SK-N-MC (cell line): Measurements from ENCODE around the gene CYP20A1.
"Not testable (repeated sequence)": the region's sequence is repeated elsewhere in the genome, so short reads cannot be mapped to it uniquely, and the experiment has no call there.

Source experiments
- DNase-seq: peaks from one replicate; pipeline ENCODE4 v3.0.0-alpha.2; 2011; ENCODE audit warnings: low read depth, low spot score
- H3K27ac ChIP-seq: fragments of 200-600 bp; sonication (generic); 2 replicates; pipeline ENCODE4 v1.5.1; 2016; ENCODE audit warnings: mixed run types
- H3K36me3 ChIP-seq: fragments of 200-600 bp; sonication (generic); 2 replicates; pipeline ENCODE4 v1.6.1; 2017; ENCODE audit warnings: antibody characterized with exemption, low read length, mixed read lengths; ENCODE audit not compliant: insufficient read depth
- H3K4me3 ChIP-seq: fragments of 200-600 bp; sonication (generic); 2 replicates; pipeline ENCODE4 v1.5.1; 2016
- H3K9ac ChIP-seq: fragments of 200-600 bp; sonication (generic); 2 replicates; pipeline ENCODE4 v1.8.0; 2017; ENCODE audit warnings: mixed run types, mixed read lengths; ENCODE audit not compliant: insufficient read length
- H3K9me3 ChIP-seq: fragments of 200-600 bp; sonication (generic); 2 replicates; pipeline ENCODE4 v1.6.1; 2017; ENCODE audit warnings: low read depth, mild to moderate bottlenecking, antibody characterized with exemption, low read length, moderate library complexity, mixed read lengths
- EZH2 ChIP-seq: fragments of 200-600 bp; sonication (generic); IDR thresholded peaks from one replicate; pipeline ENCODE4 v1.6.1; 2017; ENCODE audit warnings: antibody characterized with exemption
- FOXP2 ChIP-seq: optimal IDR thresholded peaks from 2 replicates; pipeline ENCODE3; 2011; ENCODE audit warnings: mild to moderate bottlenecking, moderate library complexity; ENCODE audit not compliant: insufficient read depth; ENCODE audit errors: extremely low read length, control extremely low read depth
- POLR2AphosphoS5 ChIP-seq: IDR thresholded peaks from 2 replicates; pipeline ENCODE4 v1.6.1; 2012; ENCODE audit warnings: mild to moderate bottlenecking, low read depth, low read length, borderline replicate concordance

CYP20A1 gene

DNA sequence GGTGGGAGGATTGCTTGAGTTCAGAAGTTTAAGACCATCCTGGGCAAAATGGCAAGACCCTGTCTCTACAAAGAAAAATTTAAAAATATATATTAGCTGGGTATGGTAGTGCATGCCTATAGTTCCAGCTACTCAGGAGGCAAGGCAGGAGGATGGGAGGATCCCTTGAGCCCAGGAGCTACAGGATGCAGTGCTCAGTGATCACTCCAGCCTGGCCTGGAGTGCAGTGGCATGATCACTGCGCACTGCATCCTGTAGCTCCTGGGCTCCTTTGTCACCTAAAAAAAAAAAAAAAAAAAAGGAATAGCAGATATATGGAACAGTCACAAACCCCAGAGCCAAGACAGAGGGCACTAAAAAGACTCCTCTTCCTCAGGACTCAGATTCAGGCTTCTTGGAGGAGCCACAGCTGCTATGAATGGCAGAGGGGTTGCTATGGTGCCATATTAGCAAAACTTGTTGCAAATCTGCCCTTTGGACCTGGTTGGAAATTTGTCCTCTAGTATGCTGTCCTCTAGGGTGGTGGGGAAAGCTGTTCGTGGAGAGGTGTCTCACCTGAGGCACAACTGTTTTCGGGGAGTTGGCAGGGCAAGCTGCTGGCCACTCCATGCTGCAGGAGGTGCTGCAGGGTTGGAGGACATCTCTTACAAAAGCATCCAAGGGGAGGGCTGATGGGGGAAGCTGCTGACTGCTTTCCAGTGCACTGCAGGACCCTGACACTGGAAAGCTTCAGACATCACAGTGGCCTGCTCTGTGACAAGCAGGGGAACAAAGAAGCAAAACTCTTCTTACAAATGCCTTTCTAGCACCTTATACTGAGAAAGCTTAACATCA lies 22.7 kb downstream of the CYP20A1 start:
- no peak for TF ChIP-seq EZH2
- no peak for TF ChIP-seq POLR2AphosphoS5
- no peak for TF ChIP-seq FOXP2
- no peaks in the 10 kb centered on the region for H3K9me3 ChIP-seq
- no peak overlapping the region for H3K9ac ChIP-seq
- H3K36me3 ChIP-seq, result peaks cover 2% of the 10 kb centered on the region; the same call in 1 of the 2 replicates
- H3K4me3 ChIP-seq, result no peak overlapping the region
- DNase-seq, result no peak
- no peak overlapping the region for H3K27ac ChIP-seq

DNA sequence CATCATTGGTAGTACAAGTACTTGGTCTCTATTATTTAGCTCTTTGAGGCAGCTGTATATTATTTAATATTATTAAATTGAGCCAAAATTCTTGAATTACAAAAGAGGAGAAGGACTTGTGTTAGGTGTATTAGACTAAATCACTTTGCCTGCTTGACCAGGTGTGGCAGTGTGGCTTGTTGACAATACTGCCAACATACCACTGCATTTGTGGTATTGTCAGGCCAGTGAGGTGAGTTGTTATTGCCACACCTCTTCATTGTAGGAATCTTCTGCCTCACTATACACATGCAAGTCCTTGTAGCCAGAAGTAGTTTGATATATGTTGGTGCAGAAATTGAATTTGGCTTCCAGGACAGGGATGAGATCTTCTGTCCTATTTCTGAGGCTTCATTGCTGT lies 40.5 kb downstream of the CYP20A1 start:
- no peak overlapping the region for H3K27ac ChIP-seq
- DNase-seq, result no peak
- H3K36me3 ChIP-seq, result peaks cover 22% of the 10 kb centered on the region; the same call in 1 of the 2 replicates
- no peak overlapping the region for H3K4me3 ChIP-seq
- H3K9ac ChIP-seq, result no peak overlapping the region
- no peak for TF ChIP-seq POLR2AphosphoS5
- TF ChIP-seq EZH2, result no peak
- TF ChIP-seq FOXP2, result no peak
- H3K9me3 ChIP-seq, result no peaks in the 10 kb centered on the region

DNA sequence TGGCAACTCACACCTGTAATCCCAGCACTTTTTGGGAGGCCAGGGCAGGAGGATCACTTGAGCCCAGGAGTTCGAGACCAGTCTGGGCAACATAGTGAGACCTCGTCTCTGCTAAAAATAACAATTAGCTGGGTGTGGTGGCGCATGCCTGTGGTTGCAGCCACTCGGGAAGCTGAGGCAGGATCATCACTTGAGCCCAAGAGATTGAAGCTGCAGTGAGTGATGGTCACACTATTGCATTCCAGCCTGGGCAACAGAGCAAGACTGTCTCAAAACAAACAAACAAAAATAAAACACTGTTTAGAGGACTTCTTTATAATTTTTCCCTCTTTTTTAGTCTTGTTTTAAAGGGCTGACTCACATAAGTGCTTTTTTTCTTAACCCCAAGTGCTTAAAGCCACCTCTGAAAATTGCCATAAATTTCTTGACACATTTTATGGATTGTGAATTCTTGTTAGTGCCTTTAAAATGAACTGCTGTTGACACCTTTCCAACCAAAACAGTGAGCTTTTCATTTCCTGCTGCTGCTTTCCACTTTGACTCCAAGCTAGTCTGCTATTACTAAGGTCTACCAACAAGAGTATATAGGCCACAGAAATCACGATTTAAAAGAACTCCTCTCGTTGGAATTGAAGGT lies 41.7 kb downstream of the CYP20A1 start:
- no peaks in the 10 kb centered on the region for H3K9me3 ChIP-seq
- TF ChIP-seq EZH2 (no peak), FOXP2 (no peak), POLR2AphosphoS5 (no peak)
- DNase-seq, result no peak
- no peak overlapping the region for H3K9ac ChIP-seq
- H3K4me3 ChIP-seq, result no peak overlapping the region
- H3K36me3 ChIP-seq, result peaks cover 22% of the 10 kb centered on the region; the same call in 1 of the 2 replicates
- H3K27ac ChIP-seq, result no peak overlapping the region

- Histone ChIP-seq H3K4me3 (no peak overlapping the region), H3K27ac (no peak overlapping the region), H3K9me3 (no peaks in the 10 kb centered on the region), H3K36me3 (peaks cover 28% of the 10 kb centered on the region; the same call in 1 of the 2 replicates), H3K9ac (no peak overlapping the region)
- no peak for DNase-seq
- TF ChIP-seq FOXP2 (no peak), POLR2AphosphoS5 (no peak), EZH2 (no peak)
Measured at GRCh38 chr2:203282101-203282500, 43.3 kb downstream of the CYP20A1 start.

DNA sequence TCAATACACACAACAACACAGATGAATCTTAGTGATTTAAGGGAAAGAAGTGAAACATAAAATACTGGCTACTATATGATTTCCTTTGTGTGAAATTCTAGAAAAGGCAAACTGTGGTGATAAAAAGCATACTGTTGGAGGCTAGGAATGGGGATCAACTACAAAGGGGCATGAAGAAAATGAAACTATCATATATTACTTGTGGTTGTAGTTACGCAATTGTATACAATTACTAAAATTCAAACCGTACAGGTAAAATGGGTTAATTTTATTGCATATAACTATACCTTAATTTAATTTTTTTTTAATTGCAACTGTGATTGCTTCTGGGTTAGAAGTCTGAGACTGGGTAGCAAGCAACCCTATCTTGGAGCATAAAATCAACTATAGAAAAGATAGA lies 47.7 kb downstream of the CYP20A1 start:
- no peak overlapping the region for H3K9ac ChIP-seq
- no peak overlapping the region for H3K27ac ChIP-seq
- H3K4me3 ChIP-seq, result no peak overlapping the region
- no peak for DNase-seq
- H3K9me3 ChIP-seq, result no peaks in the 10 kb centered on the region
- TF ChIP-seq EZH2 (no peak), POLR2AphosphoS5 (no peak)
- 0 out of 2 replicates have a peak, but pooled peaks cover 6% of the 10 kb centered on the region for H3K36me3 ChIP-seq

- no peak overlapping the region for H3K27ac ChIP-seq
- no peak overlapping the region for H3K4me3 ChIP-seq
- no peaks in the 10 kb centered on the region for H3K36me3 ChIP-seq
- no peak for DNase-seq
- no peaks in the 10 kb centered on the region for H3K9me3 ChIP-seq
- no peak overlapping the region for H3K9ac ChIP-seq
- no peak for TF ChIP-seq POLR2AphosphoS5
- TF ChIP-seq EZH2, result no peak
- no peak for TF ChIP-seq FOXP2
Measured at GRCh38 chr2:203301667-203302066, 62.8 kb downstream of the CYP20A1 start.

- H3K9ac ChIP-seq, H3K9me3 ChIP-seq, DNase-seq, H3K4me3 ChIP-seq, H3K36me3 ChIP-seq, H3K27ac ChIP-seq: not testable (repeated sequence)
Measured at GRCh38 chr2:203302586-203302985, 63.8 kb downstream of the CYP20A1 start.

- no peak overlapping the region for H3K27ac ChIP-seq
Measured at GRCh38 chr2:203310688-203311436, 72.0 kb downstream of the CYP20A1 start.

More at GRCh38 chr2:203310688-203311436, 72.0 kb downstream of the CYP20A1 start:
- no peaks in the 10 kb centered on the region for H3K36me3 ChIP-seq
- DNase-seq, result no peak
- no peaks in the 10 kb centered on the region for H3K9me3 ChIP-seq
- TF ChIP-seq FOXP2 (no peak), EZH2 (no peak), POLR2AphosphoS5 (no peak)
- no peak overlapping the region for H3K4me3 ChIP-seq
- no peak overlapping the region for H3K9ac ChIP-seq
